Common myeloid progenitor, CD34-positive (primary cell): Measurements from ENCODE around the gene STPG2.

Experiments
- CTCF ChIA-PET: fragments of 350-600 bp; sonication (Branson Sonifier 250); formaldehyde crosslinking; loops from one replicate; lab custom pipeline; 2021; ENCODE audit warnings: antibody characterized with exemption; lab: Charles Lee
- POLR2A ChIA-PET: fragments of 350-600 bp; sonication (Branson Sonifier 250); formaldehyde crosslinking; loops from one replicate; lab custom pipeline; 2021; ENCODE audit warnings: antibody characterized with exemption; lab: Charles Lee
- DNase-seq, 3 donors: peaks; one replicate each; pipeline versions ENCODE4 v3.0.0 to v3.0.0-alpha.2; 2013
- H3K27ac ChIP-seq, 2 experiments: 1 replicate in 1 of 2; 2 replicates in 1 of 2; pipeline ENCODE4 v1.7.0; 2013; ENCODE audit warnings: inconsistent platforms in 2 of 2, low read length in 2 of 2, mild to moderate bottlenecking in 2 of 2, low read depth in 1 of 2, moderate library complexity in 1 of 2; ENCODE audit not compliant: severe bottlenecking in 2 of 2, insufficient read depth in 1 of 2, poor library complexity in 1 of 2
- H3K27me3 ChIP-seq, 5 experiments: replicated peaks in 2 of 5; 1 replicate in 3 of 5; 2 replicates in 2 of 5; pipeline versions ENCODE4 v1.6.1 to v1.7.0; 2013; ENCODE audit warnings: low read length in 4 of 5, mild to moderate bottlenecking in 2 of 5, moderate library complexity in 2 of 5, inconsistent platforms in 1 of 5; ENCODE audit not compliant: insufficient read depth in 5 of 5, control insufficient read depth in 4 of 5
- H3K36me3 ChIP-seq, 4 experiments: 1 replicate in 2 of 4; 2 replicates in 2 of 4; pipeline versions ENCODE4 v1.6.1 to v1.7.0; 2013; ENCODE audit warnings: low read length in 3 of 4, control low read depth in 1 of 4, mild to moderate bottlenecking in 1 of 4; ENCODE audit not compliant: control insufficient read depth in 4 of 4, insufficient read depth in 4 of 4
- H3K4me1 ChIP-seq, 4 experiments: 1 replicate in 3 of 4; 2 replicates in 1 of 4; pipeline versions ENCODE4 v1.6.1 to v1.7.1; 2013; ENCODE audit warnings: low read length in 3 of 4, mild to moderate bottlenecking in 3 of 4, control low read depth in 1 of 4, inconsistent platforms in 1 of 4, moderate library complexity in 1 of 4; ENCODE audit not compliant: control insufficient read depth in 4 of 4, insufficient read depth in 4 of 4; ENCODE audit errors: control extremely low read depth in 1 of 4
- H3K4me3 ChIP-seq, 7 experiments: 1 replicate in 4 of 7; 2 replicates in 3 of 7; pipeline versions ENCODE4 v1.5.1 to v1.7.0; 2013; ENCODE audit warnings: mild to moderate bottlenecking in 7 of 7, low read length in 6 of 7, moderate library complexity in 6 of 7, inconsistent platforms in 2 of 7, low read depth in 2 of 7, control low read depth in 1 of 7; ENCODE audit not compliant: insufficient read depth in 4 of 7, control insufficient read depth in 1 of 7; ENCODE audit errors: extremely low read depth in 1 of 7
- H3K9me3 ChIP-seq, 5 experiments: 1 replicate in 4 of 5; 2 replicates in 1 of 5; pipeline versions ENCODE4 v1.6.1 to v1.7.1; 2013; ENCODE audit warnings: low read length in 4 of 5, mild to moderate bottlenecking in 2 of 5, inconsistent platforms in 1 of 5, low read depth in 1 of 5, moderate library complexity in 1 of 5; ENCODE audit not compliant: control insufficient read depth in 4 of 5, insufficient read depth in 2 of 5; ENCODE audit errors: control extremely low read depth in 1 of 5
- WGBS: methylation state at CpG from one replicate; pipeline ENCODE4 v1.1.5; 2013; ENCODE audit not compliant: insufficient coverage; 5-methylcytosine and 5-hydroxymethylcytosine counted together

Gene STPG2

DNA sequence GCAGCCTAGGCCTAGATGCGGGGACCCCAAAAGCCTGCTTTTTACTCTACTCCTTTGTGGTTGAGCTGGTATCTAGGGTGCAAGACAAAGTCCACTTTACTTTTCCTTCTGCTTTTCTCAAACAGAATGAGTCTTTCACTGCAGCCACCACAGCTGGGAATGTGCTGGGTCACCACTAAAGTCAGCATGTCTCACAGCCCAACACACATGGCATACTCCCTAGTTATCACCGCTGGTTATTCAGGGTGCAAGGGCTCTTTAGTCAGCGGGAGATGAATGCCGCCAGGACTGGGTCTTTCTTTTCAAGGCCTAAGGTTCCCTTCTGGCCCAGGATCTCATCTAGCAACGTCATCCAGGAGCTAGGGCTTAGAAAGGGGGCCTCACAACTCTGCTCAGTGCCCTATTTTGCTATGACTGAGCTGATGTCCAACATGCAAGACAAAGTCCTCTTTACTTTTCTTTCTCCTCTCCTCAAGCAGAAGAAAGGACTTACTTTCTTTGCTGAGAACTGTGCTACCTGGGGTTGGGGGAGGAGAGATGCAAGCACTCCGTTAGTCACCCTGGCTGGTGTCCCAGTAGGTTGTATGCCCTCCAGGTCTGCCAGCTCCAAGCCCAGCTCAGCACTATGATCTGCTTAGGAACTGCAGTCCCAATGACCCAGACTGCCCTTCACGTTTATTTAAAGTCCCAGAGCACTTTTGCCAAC lies 22.9 kb upstream of the STPG2 start:
- 95% methylated on average over 7 of the region's 7 CpGs for WGBS
- H3K36me3 ChIP-seq = no peaks in the 10 kb centered on the region
- no peaks in the 10 kb centered on the region for H3K27me3 ChIP-seq
- H3K27ac ChIP-seq = no peak overlapping the region
- no peak overlapping the region for H3K4me3 ChIP-seq
- no peaks in the 10 kb centered on the region for H3K4me1 ChIP-seq
- ChIA-PET CTCF (no interaction called here), POLR2A (no interaction called here)
- no peak for DNase-seq
- H3K9me3 ChIP-seq = no peaks in the 10 kb centered on the region

DNA sequence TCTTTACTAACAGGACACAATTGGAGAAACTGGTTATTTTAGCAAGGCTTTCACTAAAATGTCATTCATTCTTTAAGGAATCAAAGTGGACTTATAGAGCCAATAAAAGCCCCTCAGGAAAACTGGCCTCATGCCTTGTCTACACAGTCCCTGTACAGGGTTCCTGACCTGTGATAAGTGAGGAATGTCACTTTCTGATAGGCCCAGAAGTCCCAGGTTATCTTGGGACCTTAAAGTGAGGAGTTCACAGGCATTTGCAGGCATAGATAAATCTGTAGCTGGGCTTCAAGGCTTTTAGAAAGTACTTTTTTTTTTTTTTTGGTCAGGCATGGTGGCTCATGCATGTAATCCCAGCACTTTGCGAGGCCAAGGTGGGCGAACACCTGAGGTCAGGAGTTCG lies 19.4 kb upstream of the STPG2 start:
- H3K27ac ChIP-seq = no peak overlapping the region
- WGBS = no CpG with 5 or more reads among the region's 3 CpGs
- H3K4me1 ChIP-seq = no peaks in the 10 kb centered on the region
- H3K36me3 ChIP-seq = no peaks in the 10 kb centered on the region
- ChIA-PET POLR2A (no interaction called here), CTCF (interaction anchor here (0.6 kb wide), 1 partner anchor 54 kb away, joined by 3 read pairs; no protein-coding TSS in a partner anchor)
- H3K4me3 ChIP-seq = no peak overlapping the region
- H3K9me3 ChIP-seq = no peaks in the 10 kb centered on the region
- no peak for DNase-seq
- no peaks in the 10 kb centered on the region for H3K27me3 ChIP-seq

DNA sequence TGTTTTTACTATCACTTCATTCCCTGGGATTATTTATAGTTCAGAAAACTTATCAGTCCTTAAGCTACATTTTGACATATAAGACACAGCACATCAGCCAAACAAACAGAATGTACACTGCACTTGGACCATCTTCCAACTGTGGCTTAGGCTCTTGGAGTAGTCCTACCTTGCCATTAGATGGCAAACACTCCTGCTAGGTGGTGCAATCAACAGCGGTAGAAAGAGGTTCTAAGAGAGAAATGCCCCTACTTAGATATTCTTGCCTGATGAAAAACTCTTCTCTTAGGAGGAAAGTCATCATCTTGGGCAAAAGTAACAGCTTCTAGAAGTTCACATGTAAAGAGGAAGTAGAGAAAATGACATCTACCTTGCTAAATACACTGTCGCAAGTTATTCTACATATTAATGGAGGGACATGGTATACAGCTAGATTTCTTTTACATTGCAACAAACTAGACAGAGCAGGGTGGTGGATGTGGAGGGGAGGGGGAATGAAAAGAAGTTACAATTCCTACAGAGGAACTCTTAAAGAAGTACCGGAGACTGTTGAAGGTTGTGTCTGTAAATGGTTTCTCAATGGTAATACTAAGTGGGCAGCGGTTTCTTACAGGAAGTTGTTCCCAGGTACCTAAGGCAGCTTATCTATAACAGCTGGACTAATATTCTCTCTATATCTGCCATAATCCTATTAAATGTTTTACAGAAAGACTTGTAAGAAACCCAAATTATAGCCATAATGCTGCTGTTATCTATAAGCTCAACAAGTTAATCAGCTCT lies 8.1 kb upstream of the STPG2 start:
- peak; percentile 36 to 72 (median 52) for DNase-seq
- H3K27me3 ChIP-seq = no peaks in the 10 kb centered on the region
- ChIA-PET CTCF (interaction anchor here (0.8 to 2.5 kb wide), 6 partner anchors 7 to 907 kb away, joined by 3 to 7 read pairs (median 3); no protein-coding TSS in a partner anchor), POLR2A (no interaction called here)
- no CpG with 5 or more reads among the region's 4 CpGs for WGBS
- peak overlapping the region in 2 of 7 experiments; percentile 22 to 62 for H3K4me3 ChIP-seq
- no peaks in the 10 kb centered on the region for H3K36me3 ChIP-seq
- H3K27ac ChIP-seq = no peak overlapping the region
- H3K9me3 ChIP-seq = no peaks in the 10 kb centered on the region
- peaks cover 0 to 30% (median 6%) of the 10 kb centered on the region in 4 experiments for H3K4me1 ChIP-seq

DNA sequence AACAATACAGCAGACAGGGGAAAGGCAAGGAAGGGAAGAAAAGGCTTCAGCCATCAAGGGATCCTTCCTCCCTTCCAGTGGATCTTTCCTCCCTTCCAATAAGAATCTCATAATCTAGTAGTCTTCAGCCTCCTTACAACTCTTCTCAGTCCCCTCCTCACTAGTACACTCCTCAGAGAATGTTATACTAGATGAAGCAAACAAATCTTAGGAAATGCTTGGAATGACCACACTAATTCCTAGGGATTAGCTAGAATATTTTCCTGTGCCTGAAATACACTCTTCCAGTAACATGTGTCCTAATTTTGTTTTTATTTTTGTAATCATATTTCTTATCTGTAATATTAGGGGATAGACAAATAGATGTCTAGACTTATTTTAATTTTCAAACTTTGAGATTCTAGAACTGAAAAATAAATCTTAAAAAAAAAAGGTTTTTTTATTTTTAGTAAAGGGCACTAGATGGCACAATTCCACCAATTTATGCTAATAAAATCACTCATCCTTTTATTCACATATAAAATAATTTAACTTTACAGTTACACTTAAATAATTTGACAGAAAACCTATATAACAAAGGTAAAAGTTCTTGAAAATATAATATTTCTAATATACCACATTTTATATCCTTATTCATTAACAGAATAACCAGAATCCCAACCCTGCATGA lies 7.0 kb upstream of the STPG2 start:
- ChIA-PET POLR2A (no interaction called here), CTCF (interaction anchor here (0.5 to 2.0 kb wide), 3 partner anchors 8 to 1281 kb away, joined by 3 to 6 read pairs (median 3); no protein-coding TSS in a partner anchor)
- DNase-seq = peak; percentile 22 to 54 (median 36)

DNA sequence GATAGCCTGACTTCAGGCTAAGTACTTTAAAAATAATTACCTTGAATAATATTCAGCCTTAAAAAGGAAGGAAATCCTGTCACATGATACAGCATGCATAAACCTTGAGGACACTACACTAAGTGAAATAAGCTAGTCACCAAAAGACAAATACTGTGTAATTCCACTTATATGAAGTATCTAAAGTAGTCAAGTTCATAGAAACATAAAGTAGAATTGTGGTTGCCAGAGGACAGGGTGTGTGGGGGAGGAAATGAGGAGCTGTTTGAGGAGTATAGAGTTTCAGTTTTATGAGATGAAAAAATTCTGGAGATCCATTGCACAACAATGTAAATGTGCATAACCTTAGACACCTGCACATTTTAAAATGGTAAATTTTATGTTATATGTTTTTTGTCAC lies 5.6 kb upstream of the STPG2 start:
- Histone ChIP-seq H3K36me3 (no peaks in the 10 kb centered on the region), H3K27ac (no peak overlapping the region), H3K27me3 (no peaks in the 10 kb centered on the region), H3K4me1 (peaks cover 0 to 30% (median 6%) of the 10 kb centered on the region in 4 experiments), H3K9me3 (no peaks in the 10 kb centered on the region), H3K4me3 (no peak overlapping the region)
- peak in 2 of 3 donors; percentile 7 to 22 for DNase-seq
- ChIA-PET POLR2A (no interaction called here), CTCF (interaction anchor here (1.0 to 1.5 kb wide), 2 partner anchors 433 to 1256 kb away, joined by 3 to 4 read pairs; no protein-coding TSS in a partner anchor)

More for the DNA sequence above, 7.0 kb upstream of the STPG2 start:
- no peaks in the 10 kb centered on the region for H3K36me3 ChIP-seq
- H3K9me3 ChIP-seq = no peaks in the 10 kb centered on the region
- peaks cover 0 to 30% (median 6%) of the 10 kb centered on the region in 4 experiments for H3K4me1 ChIP-seq
- H3K4me3 ChIP-seq = no peak overlapping the region
- H3K27ac ChIP-seq = no peak overlapping the region
- no peaks in the 10 kb centered on the region for H3K27me3 ChIP-seq

DNA sequence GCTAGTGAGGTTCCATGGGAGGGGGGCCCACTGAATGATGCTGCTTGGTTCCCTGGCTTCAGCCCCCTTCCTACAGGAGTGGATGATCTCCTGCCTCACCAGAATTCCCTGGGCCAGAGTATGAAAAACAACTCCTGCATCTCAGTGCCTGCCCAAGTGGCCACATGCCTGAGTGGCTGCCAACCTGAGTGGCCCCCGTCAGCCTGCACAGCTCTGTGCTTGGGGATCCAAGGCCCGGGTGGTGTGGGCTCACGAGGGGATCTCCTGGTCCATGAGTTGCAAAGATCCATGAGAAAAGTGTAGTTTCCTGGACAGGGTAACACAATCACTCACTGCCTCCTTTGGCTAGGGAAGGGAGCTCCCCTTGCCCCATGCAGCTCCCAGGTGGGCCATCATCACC lies 17.1 kb downstream of the STPG2 start:
- Histone ChIP-seq H3K27me3 (no peaks in the 10 kb centered on the region), H3K36me3 (no peaks in the 10 kb centered on the region), H3K4me3 (no peak overlapping the region), H3K9me3 (peaks cover 0 to 10% (median 2%) of the 10 kb centered on the region in 5 experiments), H3K4me1 (no peaks in the 10 kb centered on the region), H3K27ac (no peak overlapping the region)
- POLR2A ChIA-PET = no interaction called here
- CTCF ChIA-PET = interaction anchor here (1.1 kb wide), 1 partner anchor 16 kb away, joined by 3 read pairs; no protein-coding TSS in a partner anchor
- WGBS = 100% methylated on average over 1 of the region's 3 CpGs
- no peak for DNase-seq
